HFF-Myc (cell line): ENCODE results near the gene BTBD1.

Experiments
- DNase-seq: peaks from one replicate; pipeline ENCODE4 v3.0.0-alpha.2; 2011; ENCODE audit warnings: low read depth; ENCODE audit errors: extremely low read depth
- H3K4me3 ChIP-seq: replicated peaks from 2 replicates; pipeline ENCODE4 v1.5.1; 2011; ENCODE audit warnings: low read depth, mild to moderate bottlenecking, control low read depth, low read length
- TF ChIP-seq, protein P1 (sequence below): IDR thresholded peaks from 2 replicates; pipeline ENCODE4 v1.5.1; 2012; ENCODE audit warnings: mild to moderate bottlenecking, low read depth, low read length, control low read depth; ENCODE audit errors: missing control alignments

BTBD1 gene

DNA sequence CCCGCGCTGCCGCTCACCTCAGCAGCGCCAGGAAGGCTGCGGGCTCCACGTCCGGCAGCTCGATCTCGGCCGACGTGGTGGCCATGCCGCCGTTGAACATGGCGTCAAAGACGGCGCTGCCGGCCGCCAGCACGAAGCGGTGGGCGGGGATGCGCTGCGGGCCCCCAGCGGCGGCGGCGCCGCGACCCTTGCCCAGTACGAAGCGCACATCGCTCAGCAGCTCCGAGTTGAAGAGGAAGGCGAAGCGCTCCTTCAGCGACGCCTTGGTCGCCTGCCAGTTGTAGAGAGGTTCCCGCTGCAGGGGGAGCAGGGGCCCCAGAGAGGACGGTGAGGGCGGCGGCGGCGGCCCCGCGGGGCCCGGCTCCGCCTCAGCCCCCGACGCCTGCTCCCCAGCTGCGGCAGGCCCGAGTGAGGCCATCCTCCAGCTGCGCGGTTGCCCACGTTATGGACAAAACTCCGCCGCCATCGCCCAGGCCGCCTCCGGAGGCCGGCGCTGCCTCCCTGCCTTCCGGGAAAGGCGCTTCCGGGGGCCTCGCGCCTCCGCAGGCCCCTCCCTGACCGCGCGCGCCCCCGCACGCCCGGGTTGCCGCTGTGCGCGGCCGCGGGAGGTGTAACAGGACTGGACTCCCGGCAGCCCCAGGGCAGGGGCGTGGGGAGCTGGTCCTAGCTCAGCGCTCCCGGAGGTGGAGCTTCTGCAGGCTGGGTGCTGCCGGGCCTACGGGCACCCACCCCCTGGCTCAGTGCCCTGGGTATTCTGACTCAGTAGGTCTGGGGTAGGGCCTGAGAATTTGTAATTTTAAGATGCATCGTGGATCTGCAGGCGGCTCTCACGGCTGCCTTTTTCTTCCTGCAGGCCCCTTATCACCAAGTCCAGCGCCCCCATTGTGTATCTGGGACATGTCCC, at the start of gene BTBD1:
Gene BTBD1, minus strand, starts transcription at position 519 of the 904 bp plus-strand sequence. Its CDS starts 101 bp downstream, at position 418.
- peak within 1 kb of the TSS; percentile 93 for H3K4me3 ChIP-seq
- TF ChIP-seq, protein P1, sequence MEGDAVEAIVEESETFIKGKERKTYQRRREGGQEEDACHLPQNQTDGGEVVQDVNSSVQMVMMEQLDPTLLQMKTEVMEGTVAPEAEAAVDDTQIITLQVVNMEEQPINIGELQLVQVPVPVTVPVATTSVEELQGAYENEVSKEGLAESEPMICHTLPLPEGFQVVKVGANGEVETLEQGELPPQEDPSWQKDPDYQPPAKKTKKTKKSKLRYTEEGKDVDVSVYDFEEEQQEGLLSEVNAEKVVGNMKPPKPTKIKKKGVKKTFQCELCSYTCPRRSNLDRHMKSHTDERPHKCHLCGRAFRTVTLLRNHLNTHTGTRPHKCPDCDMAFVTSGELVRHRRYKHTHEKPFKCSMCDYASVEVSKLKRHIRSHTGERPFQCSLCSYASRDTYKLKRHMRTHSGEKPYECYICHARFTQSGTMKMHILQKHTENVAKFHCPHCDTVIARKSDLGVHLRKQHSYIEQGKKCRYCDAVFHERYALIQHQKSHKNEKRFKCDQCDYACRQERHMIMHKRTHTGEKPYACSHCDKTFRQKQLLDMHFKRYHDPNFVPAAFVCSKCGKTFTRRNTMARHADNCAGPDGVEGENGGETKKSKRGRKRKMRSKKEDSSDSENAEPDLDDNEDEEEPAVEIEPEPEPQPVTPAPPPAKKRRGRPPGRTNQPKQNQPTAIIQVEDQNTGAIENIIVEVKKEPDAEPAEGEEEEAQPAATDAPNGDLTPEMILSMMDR = no peak
- DNase-seq = peak; percentile 81

DNA sequence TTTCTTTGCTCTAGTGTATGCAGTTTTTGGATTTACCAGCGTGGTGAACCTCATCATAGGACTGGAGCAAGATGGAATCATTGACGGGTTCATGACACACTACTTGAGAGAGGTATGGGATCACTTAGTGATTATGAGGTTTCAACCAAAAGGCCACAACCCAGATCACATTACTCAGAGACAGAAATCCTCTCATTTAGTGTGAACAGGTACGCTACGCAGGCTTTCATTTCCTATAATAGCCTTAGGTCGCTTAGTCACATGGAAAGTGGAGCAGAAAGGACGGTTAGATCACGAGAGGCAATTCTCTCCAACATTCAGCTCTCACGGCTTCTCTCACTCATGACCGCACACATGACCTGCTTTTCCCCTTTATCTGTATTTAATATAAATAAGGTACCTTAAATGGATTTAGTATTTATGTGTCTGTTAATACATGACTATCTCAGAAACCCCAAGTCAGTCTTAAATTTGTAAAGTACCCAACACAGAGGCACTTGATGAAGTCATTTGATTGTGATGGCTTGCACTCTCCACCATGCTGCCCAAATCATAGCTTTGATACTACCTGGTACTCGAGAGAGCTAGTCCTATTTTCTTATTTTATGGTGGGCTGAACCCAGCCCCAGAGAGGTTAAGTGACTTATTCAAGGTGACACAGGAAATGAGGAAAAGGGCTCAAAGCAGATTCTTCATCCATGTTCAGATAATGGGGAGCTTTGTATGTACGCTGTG, 48.9 kb upstream of the BTBD1 start:
- DNase-seq = no peak
- TF ChIP-seq, protein P1 = no peak
- H3K4me3 ChIP-seq = no peak overlapping the region

DNA sequence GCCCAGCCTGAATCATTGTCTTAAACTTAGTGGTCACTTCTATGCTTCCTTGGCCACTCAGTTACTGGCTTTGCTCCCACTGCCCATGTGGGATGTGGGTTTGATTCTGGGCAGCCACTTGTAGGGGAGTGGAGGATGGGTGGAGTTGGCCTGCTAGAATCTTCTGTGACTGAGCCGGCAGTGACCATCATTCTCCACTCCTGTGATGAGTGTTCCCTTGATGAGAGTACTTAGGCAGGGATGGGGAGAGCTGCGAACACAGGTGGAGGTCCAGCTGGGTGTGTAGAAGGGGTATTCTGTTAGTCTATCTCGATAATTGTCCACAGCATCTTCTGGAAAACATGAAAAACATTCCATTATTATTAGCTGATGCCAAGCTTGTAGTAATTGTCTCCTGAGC, 48.4 kb upstream of the BTBD1 start:
- no peak for DNase-seq
- no peak overlapping the region for H3K4me3 ChIP-seq
- TF ChIP-seq, protein P1 = no peak

DNA sequence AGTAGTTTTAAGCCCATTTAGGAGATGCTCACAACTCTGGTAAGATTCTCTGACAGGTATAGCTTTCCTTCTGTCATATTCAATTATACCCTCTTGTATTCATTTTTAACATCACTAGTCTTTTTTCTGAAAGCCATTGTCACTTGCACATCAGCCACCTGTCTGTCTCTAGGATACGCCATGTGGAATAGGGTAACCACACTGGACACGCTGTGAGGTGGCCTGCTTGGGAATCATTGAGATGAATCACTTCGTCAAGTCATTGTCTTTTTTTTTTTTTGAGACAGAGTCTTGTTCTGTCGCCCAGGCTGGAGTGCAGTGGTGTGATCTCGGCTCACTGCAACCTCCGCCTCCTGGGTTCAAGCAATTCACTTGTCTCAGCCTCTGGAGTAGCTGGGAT, 47.8 kb upstream of the BTBD1 start:
- DNase-seq = no peak
- no peak overlapping the region for H3K4me3 ChIP-seq
- TF ChIP-seq, protein P1 = no peak

DNA sequence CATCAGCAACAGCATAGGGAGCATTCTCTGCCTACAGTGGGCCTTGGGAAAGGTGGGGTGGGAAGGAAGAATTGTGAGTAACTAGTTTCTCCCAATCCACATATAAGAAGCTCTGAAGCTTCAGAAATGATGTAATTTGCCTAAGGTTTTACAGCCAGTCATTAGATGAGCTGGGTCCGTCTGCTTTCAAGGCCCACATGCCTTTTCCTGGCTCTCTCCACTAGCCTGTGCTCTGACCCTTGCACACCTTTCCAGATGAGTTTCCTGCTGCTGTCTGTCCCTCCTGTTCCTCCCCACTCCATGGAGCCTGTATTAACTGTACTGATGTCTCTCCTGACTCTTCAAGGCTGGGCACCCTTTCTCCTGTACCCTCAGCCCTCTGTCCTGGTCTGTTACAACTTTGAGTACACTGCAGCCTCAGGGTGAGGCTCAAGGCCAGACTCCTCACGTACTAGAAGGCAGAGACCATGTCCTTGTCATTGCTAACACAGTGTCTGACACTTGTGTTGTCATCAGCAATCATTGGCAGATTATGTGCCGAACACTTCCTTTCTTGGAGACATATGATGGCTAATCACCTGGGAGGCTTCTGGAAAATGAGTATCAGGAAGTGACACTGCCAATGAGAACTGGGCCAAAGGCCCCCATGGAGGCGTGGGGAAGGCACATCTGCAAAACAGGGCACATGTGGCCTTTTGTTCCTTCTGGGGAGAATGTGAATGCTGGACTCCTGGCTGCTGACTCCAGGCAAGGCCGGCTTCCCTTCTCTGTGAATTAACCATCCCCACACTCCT, 47.0 kb upstream of the BTBD1 start:
- TF ChIP-seq, protein P1 = no peak
- no peak overlapping the region for H3K4me3 ChIP-seq
- DNase-seq = no peak

DNA sequence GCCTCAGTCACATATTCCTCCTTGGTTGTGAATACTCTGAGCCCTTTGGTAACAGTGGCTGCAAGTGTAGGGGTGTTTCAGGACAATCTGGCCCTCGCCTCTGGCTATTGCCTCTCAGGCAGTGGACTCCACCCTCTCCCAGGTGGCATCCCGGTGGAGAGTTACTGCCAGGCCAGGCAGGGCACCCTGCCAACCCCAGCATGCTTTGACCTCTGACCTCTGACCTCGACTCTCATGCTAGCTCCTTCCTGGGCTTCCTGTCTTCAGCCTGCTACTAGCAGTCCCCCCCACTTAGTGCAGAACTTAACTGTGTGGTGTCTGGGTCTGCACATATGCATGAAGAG, 45.9 kb upstream of the BTBD1 start:
- DNase-seq = no peak
- H3K4me3 ChIP-seq = no peak overlapping the region
- TF ChIP-seq, protein P1 = no peak
